HEK293T (cell line): Measurements from ENCODE around the gene PIH1D1.

Source experiments
- HDGF ChIP-seq: fragments of 450-650 bp; IDR thresholded peaks from 2 replicates; pipeline ENCODE4 v1.6.1; 2017; ENCODE audit warnings: antibody characterized with exemption, borderline replicate concordance
- PKNOX1 ChIP-seq: fragments of 450-650 bp; IDR thresholded peaks from 2 replicates; pipeline ENCODE4 v1.6.1; 2016
- TARDBP ChIP-seq: fragments of 450-650 bp; IDR thresholded peaks from 2 replicates; pipeline ENCODE4 v1.6.1; 2016

GRCh38 chr19:49486710-49487276, 35.2 kb upstream of the PIH1D1 start:
- no peak for TF ChIP-seq PKNOX1
- no peak for TF ChIP-seq TARDBP
- TF ChIP-seq HDGF = no peak
